Activated CD8-positive, alpha-beta memory T cell treated with anti-CD3 and anti-CD28 coated beads, Interleukin-2, amount 50 U/mL, for 4 hours (primary cell): ENCODE data around the gene NWD2.
"Not testable (repeated sequence)": the region's sequence is repeated elsewhere in the genome, so short reads cannot be mapped to it uniquely, and the experiment has no call there.

Experiments
- DNase-seq: peaks from one replicate; pipeline ENCODE4 v3.0.0-alpha.2; 2020

Gene NWD2

DNA sequence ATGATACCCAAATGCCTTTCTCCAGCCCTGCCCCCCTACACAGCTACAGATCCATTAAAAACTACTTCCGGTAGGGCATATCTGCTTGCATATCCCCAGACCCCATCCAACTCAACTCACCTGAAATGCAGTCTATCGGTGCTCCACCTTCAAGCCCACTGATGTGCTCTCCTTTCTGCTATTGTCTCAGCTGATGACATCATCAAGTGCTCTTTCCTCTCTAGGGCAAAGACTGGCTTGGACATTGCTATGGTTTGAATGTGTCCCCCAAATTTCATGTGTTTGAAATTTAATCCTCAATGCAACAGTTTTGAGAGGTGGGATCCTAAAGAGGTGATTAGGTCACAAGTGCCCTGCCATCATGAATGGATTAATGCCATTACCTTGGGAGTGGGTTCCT is 229.3 kb downstream of the NWD2 start:
- no peak for DNase-seq

DNA sequence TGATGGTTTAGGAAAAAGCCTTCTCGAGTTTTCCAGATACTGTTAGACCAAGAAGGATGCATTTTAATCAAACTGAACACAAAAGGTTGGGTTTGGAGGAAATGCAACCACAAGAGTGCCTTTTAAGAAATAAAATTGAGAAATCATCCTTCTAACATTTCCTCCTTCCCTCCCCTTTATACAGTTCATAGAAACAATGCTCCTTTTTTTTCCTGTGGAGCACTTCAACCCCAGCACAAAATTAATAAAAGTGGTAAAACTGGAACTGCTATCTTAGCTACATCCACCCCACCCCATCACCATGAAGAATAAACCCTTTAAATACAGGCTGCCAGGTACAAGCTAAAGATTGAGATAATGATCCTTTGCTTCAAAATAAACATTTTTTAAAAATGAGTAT is 230.5 kb downstream of the NWD2 start:
- DNase-seq = no peak

DNA sequence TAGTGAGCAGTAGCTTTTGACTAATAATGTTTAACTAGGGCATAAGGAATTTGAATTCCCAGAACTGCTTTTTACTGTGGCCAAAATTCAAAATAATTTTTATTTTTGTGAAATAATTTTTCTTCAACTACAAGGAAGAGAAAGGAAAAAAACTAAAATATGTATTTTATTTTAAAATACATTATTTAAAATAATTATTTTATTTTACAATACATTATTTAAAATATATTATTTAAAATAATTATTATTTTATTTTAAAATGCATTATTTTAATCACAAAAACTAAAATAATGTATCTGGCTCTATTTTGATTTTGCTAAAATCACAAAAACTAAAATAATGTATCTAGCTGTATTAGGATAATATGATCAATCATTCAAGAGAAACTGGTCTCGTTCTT is 231.2 kb downstream of the NWD2 start:
- DNase-seq = no peak

DNA sequence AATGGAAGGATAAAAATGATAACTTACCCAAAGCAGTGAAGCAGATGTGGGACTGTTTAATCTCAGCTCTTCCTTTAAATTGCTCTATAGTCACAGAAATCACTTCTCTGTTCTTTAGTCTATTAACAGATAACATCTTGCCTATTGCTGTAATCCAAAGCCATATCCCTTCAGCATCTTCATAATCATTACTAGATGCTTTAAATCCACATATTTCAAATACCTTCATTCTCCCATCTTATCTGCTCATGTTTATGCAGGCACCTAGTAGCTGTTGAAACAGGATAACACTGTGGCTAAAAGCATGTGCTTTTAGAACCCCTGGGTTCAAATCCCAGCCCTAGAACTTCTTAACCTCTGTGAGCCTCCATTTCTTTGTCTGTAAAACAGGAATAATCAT is 231.7 kb downstream of the NWD2 start:
- DNase-seq = no peak

DNA sequence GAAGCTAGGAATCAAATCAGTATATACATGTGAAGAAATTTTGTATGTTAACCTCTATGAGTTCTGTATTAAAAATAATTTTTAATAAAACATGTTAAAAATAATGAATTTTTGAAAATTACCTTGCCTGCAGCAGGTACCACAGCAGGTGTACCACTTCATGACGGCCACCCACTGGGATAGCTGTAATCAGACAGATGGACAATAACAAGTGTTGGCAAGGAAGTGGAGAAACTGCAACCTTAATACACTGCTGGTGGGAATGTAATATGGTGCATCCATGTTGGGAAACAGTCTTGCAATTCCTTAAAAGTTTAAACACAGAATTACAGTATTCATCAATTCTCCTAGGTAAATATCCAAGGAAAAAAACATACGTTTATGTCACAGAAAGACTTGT is 232.1 kb downstream of the NWD2 start:
- no peak for DNase-seq

DNA sequence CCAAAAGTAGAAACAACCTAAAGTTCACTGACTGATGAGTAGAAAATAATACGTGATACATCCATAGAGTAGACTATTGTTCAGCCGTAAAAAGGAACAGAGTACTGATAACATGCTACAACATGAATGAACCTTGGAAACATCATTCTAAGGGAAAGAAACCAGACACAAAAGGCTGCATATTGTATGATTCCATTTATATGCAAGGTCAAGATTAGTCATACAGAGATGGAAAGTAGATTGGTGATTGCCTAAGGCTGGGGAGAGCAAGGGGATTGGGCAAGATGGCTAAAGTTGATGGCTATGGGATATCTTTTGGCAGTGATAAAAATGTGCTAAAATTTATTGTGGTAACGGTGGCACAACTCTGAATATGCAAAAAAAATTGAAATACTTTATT is 232.6 kb downstream of the NWD2 start:
- no peak for DNase-seq

DNA sequence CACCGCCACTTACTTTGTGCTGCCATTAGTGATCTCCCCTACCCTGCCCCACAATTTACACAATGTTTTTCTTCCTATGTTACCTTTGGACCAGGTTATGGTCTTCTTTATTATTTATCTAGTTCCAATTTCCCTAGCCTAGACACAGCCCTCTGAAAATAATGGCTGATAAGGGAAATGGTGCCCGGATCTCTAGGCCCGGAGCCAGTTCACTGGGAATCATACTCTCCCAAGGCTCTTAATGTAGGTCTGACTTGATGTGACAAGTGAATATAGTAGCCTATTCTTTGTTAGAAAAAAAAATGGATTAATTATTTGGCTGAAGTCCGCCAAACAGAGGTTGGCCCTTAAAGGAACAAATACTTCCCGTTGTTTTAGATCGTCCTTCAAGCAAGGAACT is 233.6 kb downstream of the NWD2 start:
- no peak for DNase-seq

DNA sequence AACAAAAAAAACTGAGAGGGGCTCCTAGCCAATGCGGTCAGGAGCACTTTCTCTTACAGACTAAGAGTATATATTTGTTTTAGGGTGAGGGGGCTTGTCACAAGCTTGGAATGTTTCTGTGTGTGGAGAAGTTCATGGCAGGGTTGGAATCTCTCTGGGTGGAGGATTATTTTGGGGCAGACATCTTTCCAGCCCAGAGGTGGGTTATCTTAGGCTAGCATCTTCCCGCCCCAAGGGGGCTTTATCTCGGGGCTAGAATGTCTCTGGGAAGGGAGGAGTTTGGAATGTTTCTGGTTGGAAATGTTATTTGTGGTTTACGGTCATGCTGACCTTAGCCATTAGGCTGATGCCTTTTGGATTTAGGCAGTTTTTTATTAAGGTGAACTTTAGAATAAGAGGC is 236.0 kb downstream of the NWD2 start:
- DNase-seq = no peak

DNA sequence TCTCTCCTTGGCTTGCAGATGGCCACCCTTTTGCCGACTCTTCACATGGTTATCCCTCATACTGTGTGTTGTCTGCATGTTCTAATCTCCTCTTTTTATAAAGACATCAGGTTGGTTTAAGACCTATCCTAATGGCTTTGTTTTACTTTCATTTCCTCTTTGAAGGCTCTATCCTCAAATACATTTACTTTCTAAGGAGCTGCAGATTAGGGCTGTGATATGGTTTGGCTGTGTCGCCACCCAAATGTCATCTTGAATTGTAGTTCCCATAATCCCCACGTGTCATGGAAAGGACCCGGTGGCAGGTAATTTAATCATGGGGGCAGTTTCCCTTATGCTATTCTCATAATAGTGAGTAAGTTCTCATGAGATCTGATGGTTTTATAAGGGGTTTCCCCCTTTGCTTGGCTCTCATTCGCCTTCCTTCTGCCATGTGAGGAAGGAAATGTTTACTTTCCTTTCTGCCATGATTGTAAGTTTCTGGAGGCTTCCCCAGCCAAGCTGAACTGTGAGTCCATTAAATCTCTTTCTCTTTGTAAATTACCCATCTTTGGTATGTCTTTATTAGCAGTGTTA is 237.1 kb downstream of the NWD2 start:
- DNase-seq = no peak

DNA sequence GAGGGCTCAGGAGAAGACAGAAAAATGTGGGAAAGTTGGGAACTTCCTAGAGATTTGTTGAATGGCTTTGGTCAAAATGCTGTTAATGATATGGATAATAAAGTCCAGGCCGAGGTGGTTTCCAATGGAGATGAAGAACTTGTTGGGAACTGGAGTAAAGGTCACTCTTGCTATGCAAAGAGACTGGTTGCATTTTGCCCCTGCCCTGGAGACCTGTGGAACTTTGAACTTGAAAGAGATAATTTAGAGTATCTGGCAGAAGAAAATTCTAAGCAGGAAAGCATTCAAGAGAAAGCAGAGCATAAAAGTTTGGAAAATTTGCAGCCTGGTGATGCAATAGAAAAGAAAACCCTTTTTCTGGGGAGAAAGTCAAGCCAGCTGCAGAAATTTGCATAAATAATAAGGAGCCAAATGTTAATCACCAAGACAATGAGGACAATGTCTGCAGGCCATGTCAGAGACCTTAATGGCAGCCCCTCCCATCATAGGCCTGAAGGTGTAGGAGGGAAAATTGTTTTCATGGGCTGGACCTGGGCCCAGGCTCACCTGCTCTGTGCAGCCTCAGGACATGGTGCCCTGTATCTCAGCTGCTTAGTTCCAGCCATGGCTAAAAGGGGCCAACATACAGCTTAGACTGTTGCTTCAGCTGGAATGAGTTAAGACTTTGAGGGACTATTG is 237.8 kb downstream of the NWD2 start:
- no peak for DNase-seq

DNA sequence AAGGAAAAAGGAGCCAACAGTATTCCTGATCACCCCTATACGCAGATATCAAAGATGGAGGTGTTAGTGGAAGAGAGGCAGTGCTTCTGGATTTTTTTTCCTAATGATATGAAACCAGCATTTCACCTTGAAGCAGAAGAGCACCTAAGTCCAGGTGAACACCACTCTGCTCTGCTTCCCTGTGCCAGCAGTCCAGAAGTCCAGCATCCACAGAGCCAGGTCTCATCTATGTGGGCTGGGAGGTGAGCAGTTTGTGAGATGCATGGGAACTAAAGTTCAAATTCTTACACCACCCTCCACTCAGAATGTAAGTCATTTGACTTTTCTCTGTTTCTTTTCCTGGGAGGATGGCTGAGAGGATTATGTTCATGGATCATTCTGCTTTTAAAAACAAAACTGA is 239.1 kb downstream of the NWD2 start:
- DNase-seq = no peak

DNA sequence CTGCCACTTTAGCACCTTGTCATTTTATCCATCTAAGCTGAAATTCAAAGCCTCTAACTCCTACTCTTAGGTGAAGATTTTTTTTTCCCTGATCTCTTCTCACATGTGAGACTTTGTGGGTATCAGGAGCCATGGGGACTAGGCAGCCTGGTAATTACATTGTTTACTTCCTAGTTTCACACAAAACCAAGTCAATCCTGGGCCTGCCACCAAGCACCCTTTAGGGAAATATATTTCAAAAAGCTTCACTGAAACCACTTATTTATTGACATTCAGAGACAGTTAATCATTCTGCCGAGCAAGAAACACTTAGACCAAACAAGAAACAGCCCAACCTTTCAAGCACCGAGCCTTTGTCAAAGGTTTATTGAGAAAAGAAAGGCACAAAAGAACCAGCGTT is 241.6 kb downstream of the NWD2 start:
- DNase-seq = no peak

DNA sequence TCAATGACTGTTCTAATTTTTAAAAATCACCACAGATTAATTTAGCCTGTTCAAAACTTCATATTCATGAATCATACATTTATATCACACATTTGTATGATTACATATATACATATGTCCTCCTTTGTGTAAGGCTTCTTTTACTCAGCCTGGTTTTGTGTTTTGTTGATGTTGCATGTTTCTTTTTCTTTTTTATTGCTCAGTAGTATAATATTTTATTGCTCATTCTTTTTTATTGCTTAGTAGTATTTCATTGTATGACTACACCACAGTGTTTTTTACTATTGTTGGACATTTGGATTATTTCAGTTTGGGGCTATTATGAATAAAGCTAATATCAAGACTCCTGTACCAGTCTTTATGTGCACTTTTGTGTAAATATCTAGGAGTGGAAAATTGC is 243.1 kb downstream of the NWD2 start:
- no peak for DNase-seq

DNA sequence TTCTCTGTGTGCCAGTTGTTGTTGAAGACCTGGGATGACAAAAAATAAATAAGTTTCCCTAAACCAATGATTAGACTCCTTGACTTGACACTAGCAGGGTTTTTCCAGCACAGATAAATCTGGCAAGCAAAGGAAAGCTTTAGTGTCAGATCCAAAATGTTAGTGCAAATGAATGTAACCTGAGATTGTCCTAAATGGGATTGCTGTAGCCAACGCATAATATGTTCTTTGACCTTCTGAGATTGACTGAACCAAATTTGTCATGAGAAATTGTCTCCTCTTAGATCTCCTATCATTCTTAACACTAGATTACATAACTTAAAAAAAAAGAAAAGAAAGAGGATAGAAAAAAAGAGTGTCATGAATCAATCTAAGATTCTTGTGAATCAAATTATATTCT is 245.2 kb downstream of the NWD2 start:
- DNase-seq = no peak

DNA sequence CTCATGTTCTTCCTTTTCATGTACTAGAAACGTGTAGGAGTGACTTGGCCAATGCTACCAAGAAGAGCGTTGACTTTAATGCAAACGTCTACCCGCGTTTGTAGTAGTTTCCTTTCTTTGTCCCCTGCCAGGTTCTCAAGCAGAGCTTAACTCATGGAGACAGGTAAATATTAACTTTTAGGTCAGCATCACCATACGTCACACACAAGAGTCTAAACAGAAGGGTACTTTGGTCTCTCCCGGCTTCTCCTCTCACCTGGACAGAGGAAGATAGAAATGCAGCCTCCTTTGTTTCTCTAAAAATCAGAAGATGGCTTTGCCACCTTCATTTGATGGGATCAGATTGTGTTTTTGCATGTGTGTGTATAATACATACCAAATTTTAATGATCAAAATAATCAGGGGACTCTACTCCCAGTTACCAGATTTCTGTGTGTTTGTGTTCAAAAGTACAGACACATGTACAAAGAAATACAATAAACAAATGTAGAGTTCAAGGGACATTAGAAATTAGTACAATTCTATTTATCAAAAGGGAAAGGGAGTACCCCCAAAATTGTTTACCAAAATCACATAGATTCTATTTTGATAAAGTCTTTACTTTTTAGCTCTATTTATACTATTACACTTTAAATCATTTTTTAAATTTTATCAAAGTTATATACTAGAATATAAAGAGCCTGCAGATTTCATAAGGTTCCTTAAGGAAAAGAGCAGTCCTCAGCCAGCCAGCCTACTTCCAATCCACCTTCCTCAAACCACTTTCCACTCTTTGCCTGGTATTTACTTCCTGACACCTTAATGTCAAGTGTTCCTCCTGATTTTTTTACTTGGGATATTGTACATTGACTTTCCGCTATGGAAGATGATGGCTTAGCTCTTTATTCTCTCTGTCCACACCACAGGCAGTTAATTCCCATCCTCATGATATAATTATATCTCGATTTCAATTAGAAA is 246.1 kb downstream of the NWD2 start:
- DNase-seq = no peak

DNA sequence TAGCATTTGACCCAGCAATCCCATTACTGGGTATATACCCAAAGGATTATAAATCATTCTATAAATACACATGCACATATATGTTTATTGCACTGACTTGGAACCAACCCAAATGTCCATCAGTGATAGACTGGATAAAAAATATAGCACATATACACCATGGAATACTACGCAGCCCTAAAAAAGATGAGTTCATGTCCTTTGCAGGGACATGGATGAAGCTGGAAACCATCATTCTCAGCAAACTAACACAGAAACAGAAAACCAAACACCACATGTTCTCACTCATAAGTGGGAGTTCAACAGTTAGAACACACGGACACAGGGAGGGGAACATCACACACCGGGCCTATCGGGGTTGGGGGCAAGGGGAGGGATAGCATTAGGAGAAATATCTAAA is 250.8 kb downstream of the NWD2 start:
- DNase-seq = not testable (repeated sequence)
